ENCODE results near the gene ITPK1.

- no peak for TF ChIP-seq REST (IDR thresholded peaks at IDR 0.05; ENCODE audit: insufficient read depth in 1 of 2, low read depth in 2 of 2, low read length in 2 of 2)
- TF ChIP-seq POLR2AphosphoS5 (IDR thresholded peaks at IDR 0.05; ENCODE audit: low read depth, low read length) = no peak
- TF ChIP-seq TAF1 (IDR thresholded peaks at IDR 0.05; ENCODE audit: borderline replicate concordance, insufficient read depth, low read length) = no peak
- TF ChIP-seq SIN3A (IDR thresholded peaks at IDR 0.05; ENCODE audit: borderline replicate concordance, insufficient read depth, low read length) = no peak
Observed at GRCh38 chr14:92929689-92930608, 185.8 kb downstream of the ITPK1 start.

Data from PFSK-1 (cell line).